Stimulated activated CD8-positive, alpha-beta memory T cell treated with anti-CD3 and anti-CD28 coated beads, Interleukin-12 subunit alpha, Interleukin-12 subunit beta, amount 100 ng/mL, for 4 hours (primary cell): ENCODE data around the gene ZBTB47.

Experiments used
- DNase-seq: peaks from one replicate; pipeline ENCODE4 v3.0.0-alpha.2; 2020; ENCODE audit warnings: low read depth

Gene ZBTB47

GRCh38 chr3:42652611-42653302, 740 bp upstream of the ZBTB47 start:
- no peak for DNase-seq

- DNase-seq = no peak
Measured at GRCh38 chr3:42653303-42653559, 266 bp upstream of the ZBTB47 start.

- DNase-seq = no peak
Measured at GRCh38 chr3:42654331-42655201, 1.1 kb downstream of the ZBTB47 start.

- no peak for DNase-seq
Measured at GRCh38 chr3:42655331-42655888, 1.9 kb downstream of the ZBTB47 start.

- DNase-seq = no peak
Measured at GRCh38 chr3:42655980-42656679, 2.6 kb downstream of the ZBTB47 start.

GRCh38 chr3:42656680-42657610, 3.4 kb downstream of the ZBTB47 start:
- DNase-seq = no peak

GRCh38 chr3:42657675-42658074, 4.2 kb downstream of the ZBTB47 start:
- no peak for DNase-seq

GRCh38 chr3:42658091-42658770, 4.7 kb downstream of the ZBTB47 start:
- no peak for DNase-seq

GRCh38 chr3:42658771-42659390, 5.4 kb downstream of the ZBTB47 start:
- no peak for DNase-seq

- no peak for DNase-seq
Measured at GRCh38 chr3:42659451-42660130, 6.1 kb downstream of the ZBTB47 start.

GRCh38 chr3:42660131-42660715, 6.7 kb downstream of the ZBTB47 start:
- no peak for DNase-seq

- DNase-seq = no peak
Measured at GRCh38 chr3:42660898-42661297, 7.4 kb downstream of the ZBTB47 start.

GRCh38 chr3:42661593-42662022, 8.1 kb downstream of the ZBTB47 start:
- DNase-seq = no peak

GRCh38 chr3:42662037-42662812, 8.7 kb downstream of the ZBTB47 start:
- DNase-seq = no peak

- no peak for DNase-seq
Measured at GRCh38 chr3:42662813-42663535, 9.5 kb downstream of the ZBTB47 start.

GRCh38 chr3:42663581-42664437, 10.3 kb downstream of the ZBTB47 start:
- DNase-seq = no peak

GRCh38 chr3:42664438-42664803, 10.9 kb downstream of the ZBTB47 start:
- DNase-seq = no peak
